CD14-positive monocyte (primary cell): ENCODE data around the gene LBX1. TPM values are rescaled to one million over a fixed set of nuclear protein-coding genes. Genes with fewer than 3 reads are reported as not detected.

ENCODE experiments used
- DNase-seq, 3 donors: peaks; one replicate each; pipeline ENCODE4 v3.0.0-alpha.2; 2011 to 2022
- H2AFZ ChIP-seq: 2 replicates; pipeline ENCODE4 v1.6.0; 2012; ENCODE audit warnings: mild to moderate bottlenecking, low read depth, low read length, inconsistent platforms; ENCODE audit not compliant: insufficient read depth, poor library complexity, severe bottlenecking
- H3K27ac ChIP-seq, 2 donors: 1 replicate in 1 of 2; 2 replicates in 1 of 2; pipeline ENCODE4 v1.5.1; 2012 to 2013; ENCODE audit warnings: low read length in 2 of 2, control low read depth in 1 of 2, inconsistent platforms in 1 of 2, low read depth in 1 of 2, mild to moderate bottlenecking in 1 of 2
- H3K27me3 ChIP-seq, 2 donors: one replicate each; pipeline versions ENCODE4 v1.6.0 to v1.6.1; 2011 to 2013; ENCODE audit warnings: low read length in 2 of 2; ENCODE audit not compliant: control insufficient read depth in 2 of 2, insufficient read depth in 2 of 2
- H3K36me3 ChIP-seq, 2 donors: replicated peaks in 1 of 2; 1 replicate in 1 of 2; 2 replicates in 1 of 2; pipeline versions ENCODE4 v1.5.1 to v1.6.1; 2012 to 2013; ENCODE audit warnings: low read length in 2 of 2, control low read depth in 1 of 2, inconsistent platforms in 1 of 2, mild to moderate bottlenecking in 1 of 2; ENCODE audit not compliant: insufficient read depth in 2 of 2, control insufficient read depth in 1 of 2
- H3K4me1 ChIP-seq, 2 donors: 1 replicate in 1 of 2; 2 replicates in 1 of 2; pipeline versions ENCODE4 v1.5.1 to v1.6.1; 2012 to 2013; ENCODE audit warnings: low read length in 2 of 2, control low read depth in 1 of 2, inconsistent platforms in 1 of 2, mild to moderate bottlenecking in 1 of 2, moderate library complexity in 1 of 2; ENCODE audit not compliant: insufficient read depth in 2 of 2, control insufficient read depth in 1 of 2
- H3K4me2 ChIP-seq: replicated peaks from 2 replicates; pipeline ENCODE3; 2012; ENCODE audit warnings: low read length, moderate library complexity, mild to moderate bottlenecking; ENCODE audit not compliant: poor library complexity, severe bottlenecking; ENCODE audit errors: extremely low read depth
- H3K4me3 ChIP-seq, 3 experiments: fragments of 200-600 bp in 1 of 3; sonication (generic) in 1 of 3; replicated peaks in 1 of 3; 1 replicate in 2 of 3; 2 replicates in 1 of 3; pipeline ENCODE4 v1.5.1; 2011 to 2013; ENCODE audit warnings: low read length in 3 of 3, mild to moderate bottlenecking in 3 of 3, control low read depth in 2 of 3, low read depth in 2 of 3, inconsistent platforms in 1 of 3, moderate library complexity in 1 of 3
- H3K79me2 ChIP-seq: 2 replicates; pipeline ENCODE4 v1.6.0; 2012; ENCODE audit warnings: mild to moderate bottlenecking, control low read depth, inconsistent platforms, low read length, moderate library complexity; ENCODE audit not compliant: insufficient read depth
- H3K9ac ChIP-seq: 2 replicates; pipeline ENCODE4 v1.6.0; 2017; ENCODE audit warnings: low read length, mild to moderate bottlenecking; ENCODE audit not compliant: insufficient read depth, poor library complexity, severe bottlenecking
- H3K9me3 ChIP-seq, 2 donors: replicated peaks in 1 of 2; 1 replicate in 1 of 2; 2 replicates in 1 of 2; pipeline versions ENCODE4 v1.5.1 to v1.6.1; 2012 to 2013; ENCODE audit warnings: low read length in 2 of 2, control low read depth in 1 of 2; ENCODE audit not compliant: control insufficient read depth in 1 of 2, insufficient read depth in 1 of 2
- H4K20me1 ChIP-seq: 2 replicates; pipeline ENCODE4 v1.6.0; 2012; ENCODE audit warnings: mild to moderate bottlenecking, low read length, control low read depth, moderate library complexity; ENCODE audit not compliant: insufficient read depth
- H3K27ac Mint-ChIP-seq, 7 donors: one replicate each; pipeline ENCODE4 v1.8.0; 2020; ENCODE audit warnings: mild to moderate bottlenecking in 7 of 7, mixed read lengths in 7 of 7, moderate library complexity in 6 of 7, inconsistent platforms in 2 of 7
- H3K27me3 Mint-ChIP-seq, 3 donors: one replicate each; pipeline ENCODE4 v1.8.0; 2021 to 2022; ENCODE audit warnings: low read depth in 3 of 3, mild to moderate bottlenecking in 3 of 3, mixed read lengths in 3 of 3, moderate library complexity in 3 of 3, inconsistent platforms in 1 of 3
- H3K36me3 Mint-ChIP-seq, 2 donors: one replicate each; pipeline ENCODE4 v1.8.0; 2020; ENCODE audit warnings: mixed read lengths in 2 of 2, inconsistent platforms in 1 of 2, mild to moderate bottlenecking in 1 of 2
- H3K4me1 Mint-ChIP-seq: one replicate; pipeline ENCODE4 v1.8.0; 2020; ENCODE audit warnings: mild to moderate bottlenecking, mixed read lengths
- H3K4me3 Mint-ChIP-seq, 2 donors: one replicate each; pipeline ENCODE4 v1.8.0; 2020; ENCODE audit warnings: mild to moderate bottlenecking in 2 of 2, mixed read lengths in 2 of 2, moderate library complexity in 1 of 2
- H3K9me3 Mint-ChIP-seq, 7 donors: one replicate each; pipeline ENCODE4 v1.8.0; 2020 to 2022; ENCODE audit warnings: mixed read lengths in 7 of 7, mild to moderate bottlenecking in 6 of 7, moderate library complexity in 6 of 7, inconsistent platforms in 2 of 7
- CTCF ChIP-seq: fragments of 200-600 bp; IDR thresholded peaks from one replicate; pipeline ENCODE4 v1.8.0; 2022; ENCODE audit warnings: antibody characterized with exemption, mild to moderate bottlenecking
- WGBS: methylation state at CpG from one replicate; pipeline ENCODE4 v1.1.5; 2013; ENCODE audit warnings: missing lambda C conversion rate; ENCODE audit not compliant: insufficient coverage; 5-methylcytosine and 5-hydroxymethylcytosine counted together
- intact Hi-C, 2 donors: fragments of 100-400 bp; cut with micrococcal nuclease; formaldehyde crosslinking; loops; one replicate each; pipeline versions ENCODE4 v1.15.0 to v1.15.1; 2023
- polyA plus RNA-seq, 3 donors: library from polyadenylated mRNA; depleted of rRNA in 1 of 3; unstranded in 2 of 3; stranded (reverse) in 1 of 3; fragments of 300-500 nt in 2 of 3; fragments of >200 nt in 1 of 3; fragmentation: Illumina TruSeq in 2 of 3; gene quantifications; 1 replicate in 2 of 3; 2 replicates in 1 of 3; pipeline ENCODE4 v1.2.3, GENCODE V29; 2012 to 2021

The LBX1 gene
- polyA plus RNA-seq, 3 donors = not detected

GRCh38 chr10:101234333-101234732 lies 5.1 kb upstream of the LBX1 start:
- H3K27me3 ChIP-seq = peaks cover 96 to 100% of the 10 kb centered on the region in 2 donors
- H3K36me3 ChIP-seq = no peaks in the 10 kb centered on the region
- no peak overlapping the region for H2AFZ ChIP-seq
- no peak overlapping the region for H3K27ac Mint-ChIP-seq
- peaks cover 0 to 17% (median 7%) of the 10 kb centered on the region in 7 donors for H3K9me3 Mint-ChIP-seq
- H3K36me3 Mint-ChIP-seq = no peaks in the 10 kb centered on the region
- WGBS = no CpG with 5 or more reads among the region's 1 CpG
- peaks cover 89 to 100% (median 94%) of the 10 kb centered on the region in 3 donors for H3K27me3 Mint-ChIP-seq
- H3K4me3 ChIP-seq = no peak overlapping the region
- no peak overlapping the region for H3K9ac ChIP-seq
- DNase-seq = no peak
- no peak overlapping the region for H3K4me2 ChIP-seq
- intact Hi-C loops = no loop called here
- H3K4me3 Mint-ChIP-seq = peak overlapping the region; percentile 24 to 71
- H3K79me2 ChIP-seq = no peaks in the 10 kb centered on the region
- peaks cover 12% of the 10 kb centered on the region for H3K4me1 Mint-ChIP-seq
- H3K27ac ChIP-seq = no peak overlapping the region
- peaks cover 0 to 5% of the 10 kb centered on the region in 2 donors for H3K4me1 ChIP-seq
- H3K9me3 ChIP-seq = peaks cover 4 to 72% of the 10 kb centered on the region in 2 donors
- no peak for TF ChIP-seq CTCF
- no peaks in the 10 kb centered on the region for H4K20me1 ChIP-seq

GRCh38 chr10:101233863-101234262 lies 4.6 kb upstream of the LBX1 start:
- Mint-ChIP-seq H3K27me3 (peaks cover 89 to 100% (median 94%) of the 10 kb centered on the region in 3 donors), H3K9me3 (peaks cover 0 to 17% (median 7%) of the 10 kb centered on the region in 7 donors), H3K27ac (no peak overlapping the region), H3K4me1 (peaks cover 12% of the 10 kb centered on the region), H3K36me3 (no peaks in the 10 kb centered on the region), H3K4me3 (peak overlapping the region in 1 of 2 donors; percentile 71)
- Histone ChIP-seq H3K27ac (no peak overlapping the region), H3K4me3 (no peak overlapping the region), H3K27me3 (peaks cover 95 to 100% of the 10 kb centered on the region in 2 donors), H3K9ac (no peak overlapping the region), H2AFZ (no peak overlapping the region), H3K4me2 (no peak overlapping the region), H3K36me3 (no peaks in the 10 kb centered on the region), H3K4me1 (peaks cover 0 to 5% of the 10 kb centered on the region in 2 donors), H3K79me2 (no peaks in the 10 kb centered on the region), H3K9me3 (peaks cover 4 to 70% of the 10 kb centered on the region in 2 donors), H4K20me1 (no peaks in the 10 kb centered on the region)
- no peak for TF ChIP-seq CTCF
- WGBS = 4% methylated on average over 2 of the region's 3 CpGs
- intact Hi-C loops = no loop called here
- DNase-seq = no peak
